NB4 (cell line): ENCODE data around the gene CORO2A.
"Not testable (repeated sequence)": the region's sequence is repeated elsewhere in the genome, so short reads cannot be mapped to it uniquely, and the experiment has no call there.

ENCODE experiments used
- DNase-seq: peaks from one replicate; pipeline ENCODE4 v3.0.0; 2010; ENCODE audit warnings: low read depth
- H3K4me3 ChIP-seq: one replicate; pipeline ENCODE4 v1.5.1; 2011; ENCODE audit warnings: mild to moderate bottlenecking, low read depth, low read length, moderate library complexity
- CTCF ChIP-seq: IDR thresholded peaks from one replicate; pipeline ENCODE4 v1.5.1; 2012; ENCODE audit warnings: low read depth, low read length
- MAX ChIP-seq: IDR thresholded peaks from 2 replicates; pipeline ENCODE4 v1.6.1; 2011; ENCODE audit warnings: low read depth, low read length
- MYC ChIP-seq: IDR thresholded peaks from 2 replicates; pipeline ENCODE4 v1.6.1; 2011; ENCODE audit warnings: low read depth, low read length
- POLR2A ChIP-seq: IDR thresholded peaks from 2 replicates; pipeline ENCODE4 v1.6.1; 2011; ENCODE audit warnings: mild to moderate bottlenecking; ENCODE audit not compliant: insufficient read length; ENCODE audit errors: extremely low read depth

The CORO2A gene

GRCh38 chr9:98128316-98128715, 64.1 kb downstream of the CORO2A start:
- no peak for DNase-seq
- TF ChIP-seq POLR2A (no peak), CTCF (no peak), MAX (no peak), MYC (no peak)
- H3K4me3 ChIP-seq = no peak overlapping the region

- TF ChIP-seq MAX = no peak
- TF ChIP-seq MYC = no peak
- TF ChIP-seq POLR2A = no peak
- TF ChIP-seq CTCF = no peak
Measured at GRCh38 chr9:98127226-98127625, 65.2 kb downstream of the CORO2A start.

GRCh38 chr9:98124637-98125426, 67.6 kb downstream of the CORO2A start:
- H3K4me3 ChIP-seq = no peak overlapping the region
- no peak for DNase-seq
- TF ChIP-seq CTCF (no peak), MAX (no peak), MYC (no peak), POLR2A (no peak)

More at GRCh38 chr9:98127226-98127625, 65.2 kb downstream of the CORO2A start:
- no peak overlapping the region for H3K4me3 ChIP-seq
- no peak for DNase-seq

GRCh38 chr9:98124091-98124490, 68.3 kb downstream of the CORO2A start:
- DNase-seq, H3K4me3 ChIP-seq: not testable (repeated sequence)

- no peak overlapping the region for H3K4me3 ChIP-seq
- peak; percentile 36 for DNase-seq
- no peak for TF ChIP-seq MAX
- no peak for TF ChIP-seq CTCF
- no peak for TF ChIP-seq MYC
- no peak for TF ChIP-seq POLR2A
Measured at GRCh38 chr9:98121058-98121457, 71.4 kb downstream of the CORO2A start.

GRCh38 chr9:98120476-98120875, 72.0 kb downstream of the CORO2A start:
- no peak for DNase-seq
- no peak for TF ChIP-seq POLR2A
- TF ChIP-seq MYC = no peak
- no peak for TF ChIP-seq CTCF
- no peak for TF ChIP-seq MAX
- H3K4me3 ChIP-seq = no peak overlapping the region
